ENCODE measurements around the gene ANKRD63.
A peak's percentile ranks its signal among the peaks of the same experiment; 100 is the strongest.

ANKRD63 gene

DNA sequence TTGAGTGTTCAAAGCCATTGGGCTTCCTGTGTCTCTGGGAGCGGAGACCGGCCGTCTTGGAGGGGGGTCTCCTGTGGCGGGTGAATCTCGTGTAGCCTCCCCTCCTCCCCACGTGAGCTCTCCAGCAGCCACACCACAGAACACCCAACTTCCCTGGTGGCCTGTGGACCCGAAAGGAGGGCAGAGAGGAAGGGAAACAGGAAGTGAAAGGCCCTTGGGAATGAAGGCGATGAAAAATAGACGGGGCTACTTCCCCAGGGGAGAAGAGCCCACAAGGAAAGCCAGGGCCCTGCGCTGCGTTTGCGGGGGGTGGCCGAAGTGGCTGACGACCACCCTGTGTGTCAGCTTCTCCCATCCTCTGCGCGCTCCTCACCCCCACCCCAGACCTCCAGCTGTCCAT is 5.4 kb downstream of the ANKRD63 start:
- no peak for DNase-seq

DNA sequence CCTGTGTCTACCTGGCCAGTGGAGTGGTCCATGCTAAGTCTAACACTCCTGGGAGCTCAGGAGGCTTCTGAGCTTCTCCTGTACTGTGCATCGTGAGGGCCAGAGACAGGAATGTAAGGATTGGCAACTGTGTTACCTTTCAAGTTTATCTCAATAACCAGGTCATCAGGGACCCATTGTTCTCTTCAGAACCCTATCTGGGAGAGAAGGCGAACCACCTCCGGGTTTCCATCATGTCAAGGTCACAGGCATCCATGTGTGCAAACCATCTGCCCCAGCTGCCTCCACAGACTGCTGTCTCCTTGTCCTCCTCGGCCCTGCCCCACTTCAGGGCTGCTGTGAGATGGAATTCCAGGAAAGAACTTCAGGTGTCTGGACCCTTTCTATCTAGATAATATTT is 5.9 kb downstream of the ANKRD63 start:
- no peak for DNase-seq

DNA sequence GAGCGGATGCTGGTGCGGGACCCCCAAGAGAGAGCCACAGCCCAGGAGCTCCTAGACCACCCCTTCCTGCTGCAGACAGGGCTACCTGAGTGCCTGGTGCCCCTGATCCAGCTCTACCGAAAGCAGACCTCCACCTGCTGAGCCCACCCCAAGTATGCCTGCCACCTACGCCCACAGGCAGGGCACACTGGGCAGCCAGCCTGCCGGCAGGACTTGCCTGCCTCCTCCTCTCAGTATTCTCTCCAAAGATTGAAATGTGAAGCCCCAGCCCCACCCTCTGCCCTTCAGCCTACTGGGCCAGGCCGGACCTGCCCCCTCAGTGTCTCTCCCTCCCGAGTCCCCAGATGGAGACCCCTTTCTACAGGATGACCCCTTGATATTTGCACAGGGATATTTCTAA is 6.9 kb downstream of the ANKRD63 start:
- DNase-seq = no peak

DNA sequence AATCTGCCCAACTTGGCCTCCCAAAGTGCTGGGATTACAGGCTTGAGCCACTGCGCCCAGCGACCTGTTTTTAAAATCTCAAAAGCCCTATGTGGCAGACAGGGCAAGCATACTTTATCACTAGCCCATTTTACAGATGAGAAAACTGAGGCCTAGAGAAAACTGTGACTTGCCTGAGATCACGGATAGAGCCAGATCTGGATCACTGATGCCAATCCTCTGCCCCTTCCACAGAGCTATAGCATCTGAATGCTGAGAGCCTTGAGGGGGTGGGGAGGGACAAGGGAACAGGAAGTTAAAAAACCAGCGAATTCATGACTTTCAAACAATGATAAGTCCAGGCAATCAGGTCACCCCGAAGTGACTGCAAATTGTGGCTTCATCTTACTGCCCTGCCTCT is 7.3 kb downstream of the ANKRD63 start:
- DNase-seq = no peak

DNA sequence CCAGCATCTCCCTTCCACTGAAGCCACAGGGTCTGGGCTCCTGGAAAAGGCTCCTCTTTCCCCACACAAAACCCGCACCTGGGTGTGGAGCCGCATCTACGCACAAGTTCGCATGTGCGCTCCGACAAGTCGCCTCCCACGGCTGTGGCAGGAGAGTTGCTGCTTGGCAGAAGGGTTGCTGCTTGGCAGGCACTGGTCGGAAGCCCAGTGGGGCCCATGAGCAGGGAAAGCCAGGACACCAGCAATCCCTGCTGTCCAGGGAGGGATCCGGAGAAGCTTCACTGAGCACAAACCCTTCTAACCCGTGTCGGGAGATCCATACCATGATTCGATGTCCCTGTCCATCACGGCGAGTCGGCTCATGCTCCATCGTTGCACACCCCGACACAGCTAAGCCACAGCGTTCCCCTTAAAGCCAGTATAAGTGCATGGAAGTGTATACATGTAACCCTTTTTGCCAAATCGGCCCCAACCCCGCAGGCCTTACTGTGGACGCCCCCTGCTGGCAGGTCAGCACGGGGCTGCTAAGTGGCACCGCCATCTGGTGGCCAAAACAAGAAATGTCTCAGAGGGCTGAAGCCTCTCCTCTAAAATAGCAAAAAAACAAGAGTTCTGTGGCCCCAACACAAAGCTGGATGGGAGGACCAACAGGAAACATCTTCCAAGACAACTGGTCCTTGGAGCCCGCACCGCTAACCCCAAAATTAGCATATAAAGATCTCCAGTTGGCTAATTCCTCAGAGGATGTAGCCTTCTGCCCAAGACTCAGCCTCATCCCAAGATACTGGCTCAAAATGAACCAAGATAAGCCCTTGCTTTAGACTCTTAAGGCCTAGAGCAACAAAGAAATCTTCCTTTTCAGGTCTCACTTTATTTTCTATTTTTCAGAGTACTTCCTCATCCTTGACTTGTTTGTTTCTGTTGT is 8.3 kb downstream of the ANKRD63 start:
- peak; percentile 25 for DNase-seq

DNA sequence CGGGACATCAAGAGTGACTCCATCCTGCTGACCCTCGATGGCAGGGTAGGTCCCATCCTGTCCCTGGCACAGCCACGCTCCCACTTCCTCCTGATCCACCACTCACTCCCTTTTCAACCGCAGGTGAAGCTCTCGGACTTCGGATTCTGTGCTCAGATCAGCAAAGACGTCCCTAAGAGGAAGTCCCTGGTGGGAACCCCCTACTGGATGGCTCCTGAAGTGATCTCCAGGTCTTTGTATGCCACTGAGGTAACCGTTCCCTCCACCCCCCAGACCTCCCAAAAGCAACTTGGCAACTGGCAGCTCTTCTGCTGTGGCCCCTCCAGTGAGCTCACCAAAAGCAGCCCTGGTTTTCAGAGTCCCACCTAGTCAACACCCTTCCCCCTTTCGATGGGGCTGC is 9.4 kb downstream of the ANKRD63 start:
- DNase-seq = no peak

DNA sequence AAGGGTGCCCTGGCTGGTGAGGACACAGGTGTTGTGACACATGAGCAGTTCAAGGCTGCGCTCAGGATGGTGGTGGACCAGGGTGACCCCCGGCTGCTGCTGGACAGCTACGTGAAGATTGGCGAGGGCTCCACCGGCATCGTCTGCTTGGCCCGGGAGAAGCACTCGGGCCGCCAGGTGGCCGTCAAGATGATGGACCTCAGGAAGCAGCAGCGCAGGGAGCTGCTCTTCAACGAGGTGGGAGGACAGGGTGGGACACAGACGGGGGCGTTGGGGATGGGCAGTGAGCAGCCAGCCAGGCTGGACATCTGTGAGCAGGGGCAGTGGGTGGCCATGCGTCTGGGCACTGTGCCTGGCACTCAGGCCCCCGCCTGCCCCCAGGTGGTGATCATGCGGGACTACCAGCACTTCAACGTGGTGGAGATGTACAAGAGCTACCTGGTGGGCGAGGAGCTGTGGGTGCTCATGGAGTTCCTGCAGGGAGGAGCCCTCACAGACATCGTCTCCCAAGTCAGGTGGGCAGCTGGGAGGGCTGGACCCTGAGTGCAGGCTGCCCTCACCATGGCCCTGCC is 10.3 kb downstream of the ANKRD63 start:
- no peak for DNase-seq

DNA sequence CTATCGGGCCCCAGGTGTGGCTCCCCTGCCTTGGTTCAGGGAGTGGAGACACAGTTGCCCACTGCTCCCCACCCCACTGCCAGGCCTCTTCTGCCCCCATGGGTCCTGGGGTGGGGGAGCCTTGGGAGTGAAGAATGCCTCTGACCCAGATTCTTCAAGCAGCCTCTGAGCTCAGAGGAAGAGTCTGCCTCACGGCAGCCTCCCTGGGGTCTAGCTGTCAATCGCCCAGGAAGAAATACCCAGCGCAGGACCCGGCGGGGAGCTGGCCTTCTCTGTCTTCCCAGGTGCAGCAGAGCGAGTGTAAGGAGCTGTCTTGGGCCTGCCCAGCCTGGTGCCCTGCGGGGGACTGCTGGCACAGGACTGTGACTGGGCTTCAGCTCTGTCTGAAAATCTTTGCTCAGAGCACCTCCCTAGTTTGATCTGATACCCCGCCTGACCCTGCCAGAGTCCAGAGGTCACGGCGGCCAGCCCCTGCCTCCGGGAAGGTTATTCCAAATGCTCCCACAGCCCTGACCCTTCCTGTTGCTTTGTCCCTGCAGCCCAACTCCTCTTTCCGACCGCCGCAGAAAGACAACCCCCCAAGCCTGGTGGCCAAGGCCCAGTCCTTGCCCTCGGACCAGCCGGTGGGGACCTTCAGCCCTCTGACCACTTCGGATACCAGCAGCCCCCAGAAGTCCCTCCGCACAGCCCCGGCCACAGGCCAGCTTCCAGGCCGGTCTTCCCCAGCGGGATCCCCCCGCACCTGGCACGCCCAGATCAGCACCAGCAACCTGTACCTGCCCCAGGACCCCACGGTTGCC is 11.0 kb downstream of the ANKRD63 start:
- no peak for DNase-seq

DNA sequence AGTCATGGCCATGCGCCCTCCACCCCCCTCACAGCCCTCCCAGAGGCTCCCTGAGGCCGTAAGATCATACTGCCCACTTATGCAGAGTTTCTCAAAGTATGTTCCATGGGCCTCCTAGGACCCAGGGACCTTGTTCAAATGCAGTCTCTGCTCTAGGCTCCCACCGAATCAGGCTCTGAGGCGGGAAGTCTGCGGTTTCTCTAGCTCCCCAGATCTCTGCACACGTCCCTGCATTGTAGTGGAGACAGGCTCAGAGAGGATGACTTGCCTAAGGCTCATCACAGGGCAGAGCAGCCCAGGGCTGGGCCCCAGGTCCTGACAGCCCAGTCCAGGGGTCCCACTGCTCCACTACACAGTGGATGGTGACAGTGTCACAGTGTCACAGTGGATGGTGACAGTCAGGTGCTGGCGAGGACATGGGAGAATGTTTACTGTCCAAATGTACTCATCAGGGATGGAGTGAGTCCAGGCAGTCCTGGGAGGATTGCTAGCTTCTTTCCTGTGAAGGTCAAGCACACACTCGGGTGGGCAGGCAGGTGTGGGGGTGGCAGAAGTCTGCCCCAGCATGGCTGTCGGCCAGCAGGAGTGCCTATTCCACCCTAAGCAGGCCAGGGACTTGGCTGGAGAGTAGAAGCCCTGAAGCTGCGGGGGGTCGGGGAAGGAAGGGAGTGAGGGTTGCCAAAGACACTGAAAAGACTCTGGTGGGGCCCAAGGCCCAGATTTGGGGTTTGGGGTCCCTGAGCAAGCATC is 12.4 kb downstream of the ANKRD63 start:
- DNase-seq = no peak

DNA sequence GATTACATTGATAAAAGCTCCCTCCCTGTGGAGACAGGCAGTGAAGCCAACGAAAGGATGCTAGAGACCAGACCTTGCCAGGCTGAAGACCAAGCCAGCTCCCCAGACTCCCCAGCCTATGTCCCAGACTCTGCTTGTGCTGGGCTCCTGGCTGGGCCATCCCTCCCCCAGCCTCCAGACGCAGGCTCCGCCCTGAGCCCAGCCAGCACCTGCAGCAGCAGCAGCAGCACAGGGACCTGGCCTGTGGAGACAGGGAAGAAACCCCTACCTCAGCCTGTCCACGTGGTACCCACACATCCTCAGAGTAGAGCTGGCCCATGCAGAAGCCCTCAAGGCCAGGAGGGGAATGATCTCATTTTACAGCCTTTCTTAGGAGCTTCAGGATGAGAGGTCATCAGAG is 13.3 kb downstream of the ANKRD63 start:
- no peak for DNase-seq

DNA sequence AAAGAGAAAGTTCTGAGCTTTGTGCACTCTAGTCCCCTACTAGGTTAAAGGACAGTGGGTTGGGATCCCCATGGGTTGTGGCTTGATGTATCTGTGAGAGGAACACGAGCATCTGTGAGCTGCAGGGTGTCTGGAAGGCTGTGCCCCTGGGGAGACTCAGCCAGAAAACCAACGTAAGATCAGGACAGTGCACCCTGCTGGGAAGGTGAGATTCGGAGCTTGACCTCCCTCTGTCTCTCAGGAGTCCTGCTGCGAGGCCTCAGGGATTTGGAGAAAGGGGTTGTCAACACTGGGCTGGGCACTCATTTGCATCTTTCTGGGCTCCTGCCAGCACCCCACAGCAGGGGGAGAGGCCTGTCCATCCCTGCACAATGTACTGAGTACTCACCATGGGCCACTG is 15.2 kb downstream of the ANKRD63 start:
- no peak for DNase-seq

DNA sequence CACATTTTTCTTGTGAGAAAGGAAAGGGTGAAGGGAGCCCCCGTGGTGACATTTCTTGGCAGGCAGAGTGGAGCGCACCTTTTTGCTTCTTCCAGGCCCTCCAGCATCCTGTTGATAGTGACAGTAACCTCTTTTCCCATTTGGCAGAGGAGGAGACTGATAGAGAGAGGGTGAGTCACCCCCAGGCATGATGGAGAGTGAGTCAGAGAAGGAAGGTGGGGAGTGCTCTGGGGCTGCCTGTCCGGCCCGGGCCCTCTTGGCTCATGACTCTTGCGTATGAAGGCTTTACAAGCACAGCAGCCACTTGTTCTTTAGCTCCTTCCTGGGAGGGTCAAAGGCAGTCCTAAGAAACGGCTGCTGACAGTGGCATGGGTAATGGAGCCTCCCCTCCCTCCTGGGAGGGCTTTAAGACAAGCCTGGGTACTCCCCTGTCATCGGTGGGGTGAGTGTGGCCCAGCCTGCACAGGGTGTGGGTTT is 16.0 kb downstream of the ANKRD63 start:
- no peak for DNase-seq

DNA sequence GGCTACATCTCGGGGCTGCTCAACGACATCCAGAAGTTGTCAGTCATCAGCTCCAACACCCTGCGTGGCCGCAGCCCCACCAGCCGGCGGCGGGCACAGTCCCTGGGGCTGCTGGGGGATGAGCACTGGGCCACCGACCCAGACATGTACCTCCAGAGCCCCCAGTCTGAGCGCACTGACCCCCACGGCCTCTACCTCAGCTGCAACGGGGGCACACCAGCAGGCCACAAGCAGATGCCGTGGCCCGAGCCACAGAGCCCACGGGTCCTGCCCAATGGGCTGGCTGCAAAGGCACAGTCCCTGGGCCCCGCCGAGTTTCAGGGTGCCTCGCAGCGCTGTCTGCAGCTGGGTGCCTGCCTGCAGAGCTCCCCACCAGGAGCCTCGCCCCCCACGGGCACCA is 17.0 kb downstream of the ANKRD63 start:
- no peak for DNase-seq

DNA sequence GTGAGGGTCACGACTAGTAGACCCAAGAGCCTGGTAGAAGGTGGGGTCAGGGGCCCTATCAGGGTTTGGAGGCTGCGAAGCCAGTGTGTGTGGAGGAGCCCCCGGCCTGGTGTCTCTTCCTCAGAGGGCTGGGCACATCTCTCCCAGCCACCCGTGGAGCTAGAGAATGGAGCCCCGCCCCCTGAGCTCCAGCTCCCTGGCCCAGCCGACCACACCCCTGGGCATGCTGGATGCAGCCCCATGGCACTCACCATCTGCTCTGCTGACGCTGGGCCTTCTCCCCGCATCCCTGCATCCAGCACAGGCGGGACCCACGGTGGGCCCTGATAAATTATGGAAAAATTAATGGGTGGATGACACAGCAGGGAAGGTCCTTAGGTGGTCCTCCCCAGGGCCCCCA is 17.5 kb downstream of the ANKRD63 start:
- no peak for DNase-seq

DNA sequence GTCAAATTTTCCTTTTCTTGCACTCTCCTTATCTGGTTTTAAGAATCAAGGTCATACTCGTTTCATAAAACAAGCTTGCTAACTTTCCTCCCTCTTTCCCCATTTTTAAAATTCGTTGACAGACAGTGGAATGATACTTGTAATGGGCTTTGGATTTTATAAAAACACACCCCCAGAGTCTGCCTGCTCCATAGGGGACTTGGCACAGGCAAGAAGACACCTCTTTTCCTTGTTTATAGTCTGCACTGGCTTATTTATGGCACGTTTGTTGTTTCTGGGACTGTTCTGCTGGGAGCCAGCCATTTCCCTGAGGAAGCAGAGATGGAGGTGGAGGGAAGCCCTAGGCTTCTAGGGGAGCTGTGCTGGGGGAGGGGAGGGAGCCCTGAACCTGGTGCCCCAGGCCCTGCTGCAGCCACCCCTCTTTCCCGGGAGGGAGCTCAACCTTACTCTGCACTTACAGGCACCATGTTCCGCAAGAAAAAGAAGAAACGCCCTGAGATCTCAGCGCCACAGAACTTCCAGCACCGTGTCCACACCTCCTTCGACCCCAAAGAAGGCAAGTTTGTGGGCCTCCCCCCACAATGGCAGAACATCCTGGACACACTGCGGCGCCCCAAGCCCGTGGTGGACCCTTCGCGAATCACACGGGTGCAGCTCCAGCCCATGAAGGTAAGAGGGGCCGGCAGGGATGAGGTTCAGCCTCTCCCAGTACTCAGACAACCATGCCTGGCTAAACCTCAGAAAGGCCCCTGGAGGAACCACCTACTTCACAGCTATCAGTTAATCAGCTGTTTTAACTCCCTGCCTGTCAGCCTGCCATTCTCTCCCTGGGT is 18.3 kb downstream of the ANKRD63 start:
- DNase-seq = peak; percentile 28

DNA sequence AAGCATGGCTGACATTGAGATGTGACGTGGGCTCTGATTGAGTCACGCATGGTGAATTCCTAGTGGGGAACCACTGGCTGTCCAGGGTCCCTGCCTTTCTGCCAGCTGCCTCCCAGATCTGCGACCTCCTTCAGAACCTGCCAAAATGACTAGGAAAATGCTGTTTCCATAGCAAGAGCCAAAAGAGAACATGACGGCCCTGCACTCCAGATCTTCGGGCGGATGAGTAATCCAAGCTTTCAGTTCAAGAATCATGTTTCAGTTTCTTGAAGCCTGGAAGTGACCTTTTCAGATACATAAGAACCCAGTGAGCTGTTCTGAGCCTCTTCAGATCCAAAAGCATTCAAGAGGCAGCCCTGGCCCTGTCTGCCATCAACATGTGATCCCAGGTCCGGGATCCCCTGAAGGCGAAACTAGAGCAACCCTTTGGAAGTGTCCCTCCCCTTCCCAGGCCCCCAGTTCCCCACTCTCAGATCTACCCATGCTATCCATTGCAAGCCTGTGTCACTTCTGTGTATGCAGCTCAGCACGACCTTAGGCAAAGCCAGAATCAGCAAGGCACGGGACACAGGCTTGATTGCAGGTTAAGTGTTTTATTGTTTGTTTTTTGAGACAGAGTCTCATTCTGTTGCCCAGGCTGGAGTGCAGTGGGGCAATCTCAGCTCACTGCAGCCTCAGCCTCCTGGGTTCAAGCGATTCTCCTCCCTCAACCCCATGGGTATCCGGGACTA is 19.7 kb downstream of the ANKRD63 start:
- no peak for DNase-seq

DNA sequence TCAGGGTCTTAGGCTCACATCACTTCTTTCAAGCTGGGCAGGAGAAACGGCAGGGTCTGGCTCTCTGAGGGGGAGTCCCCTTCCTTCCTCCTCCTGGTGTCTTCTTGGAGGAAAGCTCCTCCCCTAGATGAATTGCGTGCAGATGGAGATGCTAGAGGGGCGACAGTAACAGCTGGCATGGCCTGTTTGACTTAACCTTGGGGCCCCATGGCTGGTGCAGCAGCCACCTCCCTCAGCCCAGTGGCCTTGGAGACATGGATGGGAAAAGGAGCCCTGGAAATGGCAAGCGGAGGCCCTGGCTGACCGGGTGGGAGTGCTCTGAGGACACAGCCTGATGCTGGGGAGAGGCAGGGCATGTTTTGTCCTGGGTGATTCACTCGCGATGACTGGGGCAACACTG is 23.8 kb downstream of the ANKRD63 start:
- no peak for DNase-seq

DNA sequence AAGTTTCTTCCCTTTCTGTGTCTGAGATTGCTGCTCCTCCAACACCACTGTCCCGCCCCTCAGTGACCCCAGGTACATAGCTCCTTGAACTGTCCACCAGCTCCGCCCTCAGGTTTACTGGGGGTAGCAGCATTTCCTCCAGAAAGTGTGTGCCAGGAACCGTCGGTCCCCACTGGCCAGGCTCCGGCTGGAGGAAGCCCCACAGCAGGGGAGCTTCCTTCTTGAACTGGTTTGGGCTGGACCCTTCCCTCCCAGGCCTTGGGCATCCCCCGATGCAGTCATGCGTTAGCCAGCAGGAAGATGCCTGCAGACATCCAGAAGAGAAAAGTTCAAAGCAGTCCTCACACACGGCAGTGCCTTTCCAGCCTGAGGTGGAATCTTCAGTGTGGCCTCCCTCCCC is 24.3 kb downstream of the ANKRD63 start:
- no peak for DNase-seq

DNA sequence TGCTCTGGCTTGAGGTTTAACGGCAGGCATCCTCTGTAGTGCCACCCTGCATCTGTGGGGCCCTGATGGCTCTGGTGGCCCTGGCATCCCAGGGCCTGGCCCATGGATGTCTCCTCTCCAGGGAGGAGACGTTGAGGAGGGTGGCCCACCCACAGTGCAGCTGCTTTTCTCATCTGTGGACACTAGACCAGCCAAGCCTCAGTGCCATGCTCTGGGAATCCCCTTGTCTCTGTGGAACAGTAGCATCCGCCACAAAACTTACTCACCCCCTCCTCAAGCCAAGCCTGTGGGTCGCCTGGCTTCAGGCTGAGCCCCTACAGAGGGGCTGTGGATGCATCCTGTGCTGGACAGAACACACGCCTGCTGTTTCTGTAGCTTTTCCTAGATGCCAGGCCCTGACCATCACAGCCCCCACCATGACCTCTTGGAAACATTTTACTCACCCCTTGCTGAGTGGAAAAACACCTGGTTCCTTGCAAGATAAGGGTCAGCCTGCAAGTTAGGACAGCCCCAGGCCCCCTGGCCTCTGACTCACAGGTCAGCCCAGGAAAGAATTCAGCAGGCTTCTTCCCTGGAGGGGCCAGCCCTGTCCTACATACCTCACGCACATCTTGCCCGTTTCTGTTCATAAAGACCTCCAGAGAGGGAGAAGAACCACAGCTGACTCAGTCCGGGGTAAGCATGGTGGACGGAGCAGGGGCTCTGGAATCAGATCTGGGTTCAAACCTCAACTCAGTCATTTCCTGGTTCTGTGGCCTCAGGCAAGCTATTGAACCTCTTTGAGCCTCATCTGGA is 25.0 kb downstream of the ANKRD63 start:
- DNase-seq = no peak

DNA sequence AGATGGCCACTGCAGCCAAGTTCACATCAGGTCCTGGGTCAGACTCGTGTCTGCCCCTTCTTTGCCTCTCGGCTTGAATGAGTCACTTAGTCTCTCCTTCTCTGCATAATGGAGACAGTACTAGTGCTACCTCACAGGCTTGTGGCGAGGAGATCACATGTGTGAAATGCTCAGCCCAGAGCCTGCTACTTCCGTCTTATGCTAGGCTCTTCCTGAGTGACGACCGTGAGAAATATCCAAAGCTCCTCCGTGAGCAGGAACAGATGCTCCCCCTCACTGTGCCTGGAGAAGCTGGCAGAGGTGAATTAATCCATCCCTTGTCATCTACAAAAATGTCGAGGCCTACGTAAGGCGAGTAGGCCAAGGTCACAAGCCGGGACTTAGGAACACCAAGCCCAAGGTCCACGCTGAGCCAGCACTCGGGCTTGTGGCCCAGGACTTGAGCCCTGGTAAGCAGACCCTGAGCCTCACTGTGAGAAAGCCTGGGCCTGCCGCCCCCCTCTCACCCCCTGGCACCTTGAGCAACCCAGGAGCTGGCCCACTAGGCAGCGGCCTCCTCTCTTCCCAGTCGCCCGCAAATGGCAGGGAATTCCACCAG is 26.1 kb downstream of the ANKRD63 start:
- no peak for DNase-seq

Measured in NCI-H446 treated with DMSO at 0.1 percent for 48 hours (cell line).